Choroid plexus epithelial cell (primary cell): ENCODE results near the gene OGDH.
"Not testable (repeated sequence)": the region's sequence is repeated elsewhere in the genome, so short reads cannot be mapped to it uniquely, and the experiment has no call there.

Experiments
- DNase-seq: peaks from one replicate; pipeline ENCODE4 v3.0.0-alpha.2; 2010; ENCODE audit warnings: low read depth
- H3K4me3 ChIP-seq: 2 replicates; pipeline ENCODE4 v1.5.1; 2011; ENCODE audit warnings: low read depth, mild to moderate bottlenecking, control low read depth, low read length, moderate library complexity
- TF ChIP-seq, protein P1 (sequence below): conservative IDR thresholded peaks from 2 replicates; pipeline ENCODE4 v1.5.1; 2011; ENCODE audit warnings: low read depth, mild to moderate bottlenecking, control low read depth, inconsistent platforms, low read length, moderate library complexity

OGDH gene

DNA sequence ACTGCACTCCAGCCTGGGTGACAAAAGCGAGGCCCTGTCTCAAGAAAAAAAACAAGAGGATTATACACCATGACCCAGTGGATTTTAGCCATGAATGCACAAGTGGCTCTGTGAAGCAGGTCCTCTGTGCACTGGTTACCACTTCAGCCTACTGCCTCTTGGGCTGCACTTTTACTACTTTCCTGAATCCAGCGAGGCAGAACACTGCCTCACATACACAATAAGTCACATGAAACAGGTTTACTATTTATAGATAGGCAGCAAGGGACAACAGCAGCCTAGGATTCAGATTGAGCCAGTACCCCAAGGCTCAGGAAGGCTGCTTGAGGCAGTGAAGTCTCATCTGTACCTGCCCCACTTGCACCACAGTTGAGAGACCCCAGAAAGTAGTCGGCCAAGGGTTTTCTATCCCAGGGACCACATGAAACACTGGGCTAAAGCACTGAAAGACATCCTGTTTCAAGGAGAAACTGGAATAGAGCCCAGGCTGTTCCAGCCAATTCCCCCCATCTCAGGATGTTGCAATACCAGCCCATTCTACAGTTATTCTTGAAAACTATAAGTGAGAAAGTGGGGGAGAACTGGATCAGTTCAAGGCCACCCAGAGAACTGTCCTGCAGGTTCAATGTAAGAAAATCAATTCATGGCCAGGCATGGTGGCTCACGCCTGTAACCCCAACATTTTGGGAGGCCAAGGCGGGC lies 10.3 kb upstream of the OGDH start:
- TF ChIP-seq, protein P1, sequence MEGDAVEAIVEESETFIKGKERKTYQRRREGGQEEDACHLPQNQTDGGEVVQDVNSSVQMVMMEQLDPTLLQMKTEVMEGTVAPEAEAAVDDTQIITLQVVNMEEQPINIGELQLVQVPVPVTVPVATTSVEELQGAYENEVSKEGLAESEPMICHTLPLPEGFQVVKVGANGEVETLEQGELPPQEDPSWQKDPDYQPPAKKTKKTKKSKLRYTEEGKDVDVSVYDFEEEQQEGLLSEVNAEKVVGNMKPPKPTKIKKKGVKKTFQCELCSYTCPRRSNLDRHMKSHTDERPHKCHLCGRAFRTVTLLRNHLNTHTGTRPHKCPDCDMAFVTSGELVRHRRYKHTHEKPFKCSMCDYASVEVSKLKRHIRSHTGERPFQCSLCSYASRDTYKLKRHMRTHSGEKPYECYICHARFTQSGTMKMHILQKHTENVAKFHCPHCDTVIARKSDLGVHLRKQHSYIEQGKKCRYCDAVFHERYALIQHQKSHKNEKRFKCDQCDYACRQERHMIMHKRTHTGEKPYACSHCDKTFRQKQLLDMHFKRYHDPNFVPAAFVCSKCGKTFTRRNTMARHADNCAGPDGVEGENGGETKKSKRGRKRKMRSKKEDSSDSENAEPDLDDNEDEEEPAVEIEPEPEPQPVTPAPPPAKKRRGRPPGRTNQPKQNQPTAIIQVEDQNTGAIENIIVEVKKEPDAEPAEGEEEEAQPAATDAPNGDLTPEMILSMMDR = peak; percentile 20
- H3K4me3 ChIP-seq = no peak overlapping the region
- DNase-seq = peak; percentile 38

DNA sequence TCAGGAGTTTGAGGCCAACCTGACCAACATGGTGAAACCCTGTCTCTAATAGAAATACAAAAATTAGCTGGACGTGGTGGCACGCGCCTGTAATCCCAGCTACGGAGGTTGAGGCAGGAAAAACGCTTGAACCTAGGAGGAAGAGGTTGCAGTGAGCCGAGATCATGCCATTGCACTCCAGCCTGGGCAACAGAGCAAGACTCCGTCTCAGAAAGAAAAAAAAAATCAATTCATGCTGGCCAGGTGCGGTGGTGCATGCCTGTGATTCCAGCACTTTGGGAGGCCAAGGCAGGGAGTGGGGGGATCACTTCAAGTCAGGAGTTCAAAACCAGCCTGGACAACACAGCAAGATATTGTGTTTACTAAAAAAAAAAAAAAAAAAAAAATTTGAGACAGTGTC lies 9.2 kb upstream of the OGDH start:
- DNase-seq, H3K4me3 ChIP-seq: not testable (repeated sequence)

DNA sequence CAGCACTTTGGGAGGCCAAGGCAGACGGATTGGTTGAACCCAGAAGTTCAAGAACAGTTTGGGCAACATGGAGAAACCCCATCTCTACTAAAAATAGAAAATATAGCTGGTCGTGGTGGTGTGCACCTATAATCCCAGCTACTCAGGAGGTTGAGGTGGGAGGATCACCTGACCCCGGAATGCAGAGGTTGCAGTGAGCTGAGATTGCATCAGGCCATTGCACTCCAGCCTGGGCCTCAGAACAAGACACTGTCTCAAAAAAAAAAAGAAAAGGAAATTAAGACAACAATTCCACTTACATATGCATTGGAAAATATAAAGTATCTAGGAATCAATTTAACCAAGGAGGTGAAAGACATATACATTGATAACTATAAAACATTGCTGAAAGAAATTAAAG lies 7.2 kb upstream of the OGDH start:
- no peak overlapping the region for H3K4me3 ChIP-seq
- DNase-seq = no peak
- TF ChIP-seq, protein P1 = no peak

DNA sequence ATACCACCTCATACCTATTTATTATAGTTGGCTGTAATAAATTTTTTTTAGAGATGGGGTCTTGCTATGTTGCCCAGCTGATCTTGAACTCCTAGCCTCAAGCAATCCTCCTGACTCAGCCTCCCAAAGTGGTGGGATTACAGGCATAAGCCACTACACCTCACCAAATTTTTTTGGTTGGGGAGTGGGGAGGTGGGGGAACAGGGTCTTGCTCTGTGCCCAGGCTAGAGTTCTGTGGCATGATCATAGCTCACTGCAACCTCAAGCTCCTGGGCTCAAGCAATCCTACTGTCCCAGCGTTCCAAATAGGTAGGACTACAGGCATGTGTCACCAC lies 3.9 kb upstream of the OGDH start:
- H3K4me3 ChIP-seq = no peak overlapping the region
- TF ChIP-seq, protein P1 = no peak
- no peak for DNase-seq

DNA sequence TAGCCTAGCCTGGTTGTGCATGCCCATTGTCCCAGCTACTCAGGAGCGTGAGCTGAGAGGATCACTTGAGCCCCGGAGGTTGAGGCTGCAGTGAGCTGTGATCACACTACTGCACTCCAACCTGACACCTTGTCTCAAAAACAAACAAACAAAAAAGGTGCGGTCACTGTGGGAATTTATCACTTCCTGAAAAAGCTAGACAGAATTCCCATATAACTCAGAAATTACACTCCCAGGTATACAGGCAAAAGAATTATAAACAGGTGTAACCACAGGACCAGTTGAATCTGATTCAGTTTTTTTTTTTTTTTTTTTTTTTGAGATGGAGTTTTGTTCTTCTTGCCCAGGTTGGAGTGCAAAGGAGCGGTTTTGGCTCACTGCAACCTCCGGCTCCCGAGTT lies 3.2 kb upstream of the OGDH start:
- no peak for DNase-seq
- no peak overlapping the region for H3K4me3 ChIP-seq
- TF ChIP-seq, protein P1 = no peak

DNA sequence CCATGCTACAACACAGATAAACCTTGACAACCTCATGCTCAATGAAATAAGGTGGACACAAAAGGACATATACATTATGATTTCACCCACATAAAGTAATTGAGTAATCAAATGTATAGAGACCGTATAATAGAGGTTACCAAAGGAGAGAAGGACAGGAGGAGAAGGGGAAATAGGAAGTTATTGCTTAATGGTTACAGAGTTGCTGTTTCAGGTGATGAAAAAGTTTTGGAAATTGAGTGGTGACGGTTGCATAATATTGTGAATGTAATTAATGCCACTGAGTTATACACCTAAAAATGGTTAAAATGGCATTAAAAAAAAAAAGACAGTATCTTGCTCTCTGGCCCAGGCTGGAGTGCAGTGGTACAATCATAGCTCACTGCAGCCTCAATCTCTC lies 1.5 kb upstream of the OGDH start:
- no peak for DNase-seq
- no peak overlapping the region for H3K4me3 ChIP-seq
- TF ChIP-seq, protein P1 = no peak

DNA sequence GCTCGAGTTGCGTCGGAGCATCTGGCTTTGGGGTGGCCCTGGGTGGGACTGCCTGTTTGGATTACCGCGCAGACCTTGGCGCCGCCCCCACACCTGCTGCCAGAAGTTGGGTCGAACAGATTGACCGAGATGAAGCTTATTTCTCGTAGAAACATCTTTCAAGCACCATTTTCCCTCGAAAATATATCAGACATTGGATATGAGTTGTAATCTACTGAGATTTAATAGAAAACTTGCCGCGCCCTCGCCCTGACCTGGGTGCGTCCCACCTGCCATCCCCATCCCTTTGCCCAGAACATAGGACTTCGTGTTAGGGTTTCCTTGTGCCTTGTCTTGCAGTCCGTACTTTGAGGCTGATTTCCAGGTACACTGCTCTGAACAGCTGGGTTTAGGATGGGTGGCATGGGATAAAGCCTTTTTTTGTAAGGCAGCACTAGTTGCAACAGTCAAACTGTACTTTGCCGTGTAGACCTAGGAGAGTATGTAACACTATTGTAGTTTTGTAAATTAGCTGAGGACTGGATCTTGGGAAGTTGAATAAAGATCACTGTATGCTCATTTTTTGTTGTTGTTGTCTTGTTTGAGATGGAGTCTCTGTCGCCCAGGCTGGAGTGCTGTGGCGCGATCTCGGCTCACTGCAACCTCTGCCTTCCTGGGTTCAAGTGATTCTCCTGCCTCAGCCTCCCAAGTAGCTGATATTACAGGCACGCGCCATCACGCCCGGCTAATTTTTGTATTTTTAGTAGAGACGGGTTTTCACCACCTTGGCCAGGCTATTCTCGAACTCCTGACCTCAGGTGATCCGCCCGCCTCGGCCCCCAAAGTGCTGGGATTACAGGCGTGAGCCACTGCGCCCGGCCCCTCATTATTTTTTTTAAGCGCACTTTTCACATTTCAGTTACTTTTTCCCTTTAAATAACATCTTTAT lies 978 bp downstream of the OGDH start:
- TF ChIP-seq, protein P1 = no peak
- no peak for DNase-seq
- peak overlapping the region; percentile 96 for H3K4me3 ChIP-seq
